GM23338 (cell line): ENCODE results near the gene TNFRSF1A. TPM values are rescaled to one million over a fixed set of nuclear protein-coding genes. Genes with fewer than 3 reads are reported as not detected.

Experiments
- ATAC-seq: fragments of 200-7000 bp; cut with Tn5 transposase; 3 replicates; pipeline ENCODE4 v1.9.1; 2020
- DNase-seq: peaks from one replicate; pipeline ENCODE4 v3.0.0-alpha.2; 2015; ENCODE audit warnings: low spot score
- H2AFZ ChIP-seq: fragments of 200-600 bp; sonication (generic); 2 replicates; pipeline ENCODE4 v1.8.0; 2016; ENCODE audit warnings: antibody characterized with exemption, mild to moderate bottlenecking, moderate library complexity
- H3F3A ChIP-seq: fragments of 200-600 bp; sonication (generic); replicated peaks from 2 replicates; pipeline ENCODE4 v1.8.0; 2017; ENCODE audit warnings: antibody characterized with exemption, mixed run types, low read depth
- H3K27ac ChIP-seq: fragments of 200-600 bp; sonication (generic); 2 replicates; pipeline ENCODE4 v1.6.1; 2016; ENCODE audit warnings: low read depth
- H3K27me3 ChIP-seq: fragments of 200-600 bp; sonication (generic); 2 replicates; pipeline ENCODE4 v1.8.0; 2016; ENCODE audit warnings: mild to moderate bottlenecking, mixed run types, moderate library complexity; ENCODE audit not compliant: insufficient read depth
- H3K36me3 ChIP-seq: fragments of 200-600 bp; sonication (generic); 2 replicates; pipeline ENCODE4 v1.8.0; 2016; ENCODE audit warnings: mild to moderate bottlenecking; ENCODE audit not compliant: insufficient read depth
- H3K4me1 ChIP-seq: fragments of 200-600 bp; sonication (generic); 2 replicates; pipeline ENCODE4 v1.8.0; 2016; ENCODE audit warnings: mild to moderate bottlenecking, moderate library complexity; ENCODE audit not compliant: insufficient read depth
- H3K4me2 ChIP-seq: fragments of 200-600 bp; sonication (generic); 2 replicates; pipeline ENCODE4 v1.7.1; 2017; ENCODE audit warnings: mixed run types
- H3K4me3 ChIP-seq: fragments of 200-600 bp; sonication (generic); 2 replicates; pipeline ENCODE4 v1.6.1; 2016; ENCODE audit warnings: mixed run types
- H3K79me2 ChIP-seq: fragments of 200-600 bp; sonication (generic); replicated peaks from 2 replicates; pipeline ENCODE4 v1.8.0; 2017; ENCODE audit warnings: mild to moderate bottlenecking; ENCODE audit not compliant: insufficient read depth
- H3K9me2 ChIP-seq: fragments of 200-600 bp; sonication (generic); 2 replicates; pipeline ENCODE4 v1.8.0; 2017; ENCODE audit not compliant: insufficient read depth
- H4K20me1 ChIP-seq: fragments of 200-600 bp; sonication (generic); replicated peaks from 2 replicates; pipeline ENCODE4 v1.8.0; 2017; ENCODE audit warnings: mild to moderate bottlenecking; ENCODE audit not compliant: insufficient read depth
- H3K27ac Mint-ChIP-seq: 2 replicates; pipeline ENCODE4 v1.8.0; 2020; ENCODE audit warnings: inconsistent platforms, mild to moderate bottlenecking, moderate library complexity, mixed read lengths
- H3K27me3 Mint-ChIP-seq: 3 replicates; pipeline ENCODE4 v1.8.0; 2022; ENCODE audit warnings: low read depth, mild to moderate bottlenecking, moderate library complexity, mixed read lengths, inconsistent platforms; ENCODE audit not compliant: insufficient read depth, poor library complexity
- H3K36me3 Mint-ChIP-seq: 3 replicates; pipeline ENCODE4 v1.8.0; 2021; ENCODE audit warnings: low read depth, mild to moderate bottlenecking, inconsistent platforms, moderate library complexity, mixed read lengths
- H3K4me1 Mint-ChIP-seq: 3 replicates; pipeline ENCODE4 v1.8.0; 2020; ENCODE audit warnings: mild to moderate bottlenecking, inconsistent platforms, mixed read lengths
- H3K4me3 Mint-ChIP-seq: 3 replicates; pipeline ENCODE4 v1.8.0; 2021; ENCODE audit warnings: moderate library complexity, mild to moderate bottlenecking, inconsistent platforms, mixed read lengths
- H3K9me3 Mint-ChIP-seq: 3 replicates; pipeline ENCODE4 v1.8.0; 2020; ENCODE audit warnings: moderate library complexity, mild to moderate bottlenecking, inconsistent platforms, mixed read lengths
- EZH2 ChIP-seq: fragments of 200-600 bp; sonication (generic); IDR thresholded peaks from one replicate; pipeline ENCODE4 v1.8.0; 2017; ENCODE audit warnings: antibody characterized with exemption, mild to moderate bottlenecking, low read depth; ENCODE audit not compliant: unreplicated experiment
- EZH2phosphoT487 ChIP-seq: fragments of 200-600 bp; sonication (generic); IDR thresholded peaks from one replicate; pipeline ENCODE4 v1.8.1; 2018; ENCODE audit warnings: antibody characterized with exemption; ENCODE audit not compliant: unreplicated experiment
- JUNB ChIP-seq: IDR thresholded peaks from one replicate; pipeline ENCODE4 v1.6.1; 2016; ENCODE audit warnings: antibody characterized with exemption; ENCODE audit not compliant: unreplicated experiment
- NANOG ChIP-seq: IDR thresholded peaks from 2 replicates; pipeline ENCODE4 v1.6.1; 2016; ENCODE audit warnings: antibody characterized with exemption, borderline replicate concordance
- POLR2AphosphoS5 ChIP-seq: IDR thresholded peaks from 2 replicates; pipeline ENCODE4 v1.6.1; 2016; ENCODE audit warnings: antibody characterized with exemption, low read depth
- STAT1 ChIP-seq: IDR thresholded peaks from one replicate; pipeline ENCODE4 v1.6.1; 2016; ENCODE audit warnings: antibody characterized with exemption; ENCODE audit not compliant: unreplicated experiment
- ZNF331 ChIP-seq: fragments of 250-450 bp; sonication (Bioruptor Pico); IDR thresholded peaks from 2 replicates; pipeline ENCODE4 v1.5.0; 2020; ENCODE audit warnings: low read depth, mild to moderate bottlenecking, moderate library complexity
- polyA plus RNA-seq: library from polyadenylated mRNA; unstranded; fragments of >200 nt; fragmentation: Nextera tagmentation; extraction: Ambion mirVana; gene quantifications from 2 replicates; pipeline ENCODE4 v1.2.1, GENCODE V29; 2016
- total RNA-seq: library from RNA; depleted of rRNA; stranded (reverse); fragments of >200 nt; shearing (Covaris generic); gene quantifications from 2 replicates; pipeline ENCODE4 v1.2.3, GENCODE V29; 2014
- TF ChIP-seq, protein P1 (sequence below): fragments of 250-450 bp; sonication (Bioruptor Pico); IDR thresholded peaks from 2 replicates; pipeline ENCODE4 v1.5.0; 2020; ENCODE audit warnings: mild to moderate bottlenecking, moderate library complexity
- TF ChIP-seq, protein P2 (sequence below), 2 experiments: fragments of 200-600 bp in 1 of 2; sonication (generic) in 1 of 2; conservative IDR thresholded peaks; 2 replicates each; pipeline versions ENCODE4 v1.5.1 to v1.6.1; 2016 to 2017; ENCODE audit warnings: antibody characterized with exemption in 2 of 2, low read depth in 2 of 2, mild to moderate bottlenecking in 2 of 2, moderate library complexity in 1 of 2
- TF ChIP-seq, protein P3 (sequence below): IDR thresholded peaks from one replicate; pipeline ENCODE4 v1.6.1; 2018; ENCODE audit warnings: antibody characterized with exemption; ENCODE audit not compliant: unreplicated experiment

Gene TNFRSF1A
- total and polyA plus RNA-seq, 2 experiments from 2014 or later = 24.3 to 43.4 TPM

DNA sequence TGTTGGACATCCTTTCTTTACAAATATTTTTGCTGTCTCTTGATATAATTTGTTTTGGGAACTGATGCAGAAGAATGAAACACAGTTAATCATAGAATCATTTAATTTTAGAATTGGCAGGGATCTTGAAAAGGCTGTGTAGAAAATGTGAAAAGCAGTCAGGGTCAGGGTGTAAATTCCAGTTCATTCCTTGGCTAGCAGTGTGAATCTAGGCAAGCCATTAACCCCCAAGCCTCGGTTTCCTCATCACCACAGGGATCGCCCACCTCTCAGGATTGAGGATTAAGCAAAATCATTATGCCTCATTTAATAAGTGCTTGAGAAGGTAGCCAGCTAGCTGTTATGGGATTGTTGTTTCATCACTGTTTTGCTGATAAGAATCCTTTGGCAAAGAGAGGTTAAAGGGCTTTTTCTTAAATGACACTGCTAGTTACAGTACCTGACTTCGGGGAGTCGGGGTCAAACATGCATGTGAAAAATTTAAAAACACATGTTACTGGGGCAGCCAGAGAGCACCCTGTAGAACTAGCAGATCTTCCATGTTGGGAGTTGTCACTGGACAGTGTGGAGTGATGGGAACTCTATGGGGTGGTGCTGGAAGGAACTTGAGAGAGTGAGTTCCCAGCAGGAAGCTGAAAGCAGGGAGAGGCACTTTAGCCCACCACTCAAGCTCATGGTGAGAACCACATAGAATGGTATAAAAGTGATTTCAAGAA lies 10.7 kb downstream of the TNFRSF1A start (continued):
- TF ChIP-seq, protein P1, sequence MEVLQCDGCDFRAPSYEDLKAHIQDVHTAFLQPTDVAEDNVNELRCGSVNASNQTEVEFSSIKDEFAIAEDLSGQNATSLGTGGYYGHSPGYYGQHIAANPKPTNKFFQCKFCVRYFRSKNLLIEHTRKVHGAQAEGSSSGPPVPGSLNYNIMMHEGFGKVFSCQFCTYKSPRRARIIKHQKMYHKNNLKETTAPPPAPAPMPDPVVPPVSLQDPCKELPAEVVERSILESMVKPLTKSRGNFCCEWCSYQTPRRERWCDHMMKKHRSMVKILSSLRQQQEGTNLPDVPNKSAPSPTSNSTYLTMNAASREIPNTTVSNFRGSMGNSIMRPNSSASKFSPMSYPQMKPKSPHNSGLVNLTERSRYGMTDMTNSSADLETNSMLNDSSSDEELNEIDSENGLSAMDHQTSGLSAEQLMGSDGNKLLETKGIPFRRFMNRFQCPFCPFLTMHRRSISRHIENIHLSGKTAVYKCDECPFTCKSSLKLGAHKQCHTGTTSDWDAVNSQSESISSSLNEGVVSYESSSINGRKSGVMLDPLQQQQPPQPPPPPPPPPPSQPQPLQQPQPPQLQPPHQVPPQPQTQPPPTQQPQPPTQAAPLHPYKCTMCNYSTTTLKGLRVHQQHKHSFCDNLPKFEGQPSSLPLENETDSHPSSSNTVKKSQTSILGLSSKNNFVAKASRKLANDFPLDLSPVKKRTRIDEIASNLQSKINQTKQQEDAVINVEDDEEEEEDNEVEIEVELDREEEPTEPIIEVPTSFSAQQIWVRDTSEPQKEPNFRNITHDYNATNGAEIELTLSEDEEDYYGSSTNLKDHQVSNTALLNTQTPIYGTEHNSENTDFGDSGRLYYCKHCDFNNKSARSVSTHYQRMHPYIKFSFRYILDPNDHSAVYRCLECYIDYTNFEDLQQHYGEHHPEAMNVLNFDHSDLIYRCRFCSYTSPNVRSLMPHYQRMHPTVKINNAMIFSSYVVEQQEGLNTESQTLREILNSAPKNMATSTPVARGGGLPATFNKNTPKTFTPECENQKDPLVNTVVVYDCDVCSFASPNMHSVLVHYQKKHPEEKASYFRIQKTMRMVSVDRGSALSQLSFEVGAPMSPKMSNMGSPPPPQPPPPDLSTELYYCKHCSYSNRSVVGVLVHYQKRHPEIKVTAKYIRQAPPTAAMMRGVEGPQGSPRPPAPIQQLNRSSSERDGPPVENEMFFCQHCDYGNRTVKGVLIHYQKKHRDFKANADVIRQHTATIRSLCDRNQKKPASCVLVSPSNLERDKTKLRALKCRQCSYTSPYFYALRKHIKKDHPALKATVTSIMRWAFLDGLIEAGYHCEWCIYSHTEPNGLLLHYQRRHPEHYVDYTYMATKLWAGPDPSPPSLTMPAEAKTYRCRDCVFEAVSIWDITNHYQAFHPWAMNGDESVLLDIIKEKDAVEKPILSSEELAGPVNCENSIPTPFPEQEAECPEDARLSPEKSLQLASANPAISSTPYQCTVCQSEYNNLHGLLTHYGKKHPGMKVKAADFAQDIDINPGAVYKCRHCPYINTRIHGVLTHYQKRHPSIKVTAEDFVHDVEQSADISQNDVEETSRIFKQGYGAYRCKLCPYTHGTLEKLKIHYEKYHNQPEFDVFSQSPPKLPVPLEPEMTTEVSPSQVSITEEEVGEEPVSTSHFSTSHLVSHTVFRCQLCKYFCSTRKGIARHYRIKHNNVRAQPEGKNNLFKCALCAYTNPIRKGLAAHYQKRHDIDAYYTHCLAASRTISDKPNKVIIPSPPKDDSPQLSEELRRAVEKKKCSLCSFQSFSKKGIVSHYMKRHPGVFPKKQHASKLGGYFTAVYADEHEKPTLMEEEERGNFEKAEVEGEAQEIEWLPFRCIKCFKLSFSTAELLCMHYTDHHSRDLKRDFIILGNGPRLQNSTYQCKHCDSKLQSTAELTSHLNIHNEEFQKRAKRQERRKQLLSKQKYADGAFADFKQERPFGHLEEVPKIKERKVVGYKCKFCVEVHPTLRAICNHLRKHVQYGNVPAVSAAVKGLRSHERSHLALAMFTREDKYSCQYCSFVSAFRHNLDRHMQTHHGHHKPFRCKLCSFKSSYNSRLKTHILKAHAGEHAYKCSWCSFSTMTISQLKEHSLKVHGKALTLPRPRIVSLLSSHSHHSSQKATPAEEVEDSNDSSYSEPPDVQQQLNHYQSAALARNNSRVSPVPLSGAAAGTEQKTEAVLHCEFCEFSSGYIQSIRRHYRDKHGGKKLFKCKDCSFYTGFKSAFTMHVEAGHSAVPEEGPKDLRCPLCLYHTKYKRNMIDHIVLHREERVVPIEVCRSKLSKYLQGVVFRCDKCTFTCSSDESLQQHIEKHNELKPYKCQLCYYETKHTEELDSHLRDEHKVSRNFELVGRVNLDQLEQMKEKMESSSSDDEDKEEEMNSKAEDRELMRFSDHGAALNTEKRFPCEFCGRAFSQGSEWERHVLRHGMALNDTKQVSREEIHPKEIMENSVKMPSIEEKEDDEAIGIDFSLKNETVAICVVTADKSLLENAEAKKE = no peak
- TF ChIP-seq, protein P2, sequence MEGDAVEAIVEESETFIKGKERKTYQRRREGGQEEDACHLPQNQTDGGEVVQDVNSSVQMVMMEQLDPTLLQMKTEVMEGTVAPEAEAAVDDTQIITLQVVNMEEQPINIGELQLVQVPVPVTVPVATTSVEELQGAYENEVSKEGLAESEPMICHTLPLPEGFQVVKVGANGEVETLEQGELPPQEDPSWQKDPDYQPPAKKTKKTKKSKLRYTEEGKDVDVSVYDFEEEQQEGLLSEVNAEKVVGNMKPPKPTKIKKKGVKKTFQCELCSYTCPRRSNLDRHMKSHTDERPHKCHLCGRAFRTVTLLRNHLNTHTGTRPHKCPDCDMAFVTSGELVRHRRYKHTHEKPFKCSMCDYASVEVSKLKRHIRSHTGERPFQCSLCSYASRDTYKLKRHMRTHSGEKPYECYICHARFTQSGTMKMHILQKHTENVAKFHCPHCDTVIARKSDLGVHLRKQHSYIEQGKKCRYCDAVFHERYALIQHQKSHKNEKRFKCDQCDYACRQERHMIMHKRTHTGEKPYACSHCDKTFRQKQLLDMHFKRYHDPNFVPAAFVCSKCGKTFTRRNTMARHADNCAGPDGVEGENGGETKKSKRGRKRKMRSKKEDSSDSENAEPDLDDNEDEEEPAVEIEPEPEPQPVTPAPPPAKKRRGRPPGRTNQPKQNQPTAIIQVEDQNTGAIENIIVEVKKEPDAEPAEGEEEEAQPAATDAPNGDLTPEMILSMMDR (conservative IDR thresholded peaks at IDR 0.05; ENCODE audit: low read depth in 2 of 2) = no peak
- no peak for TF ChIP-seq EZH2phosphoT487

DNA sequence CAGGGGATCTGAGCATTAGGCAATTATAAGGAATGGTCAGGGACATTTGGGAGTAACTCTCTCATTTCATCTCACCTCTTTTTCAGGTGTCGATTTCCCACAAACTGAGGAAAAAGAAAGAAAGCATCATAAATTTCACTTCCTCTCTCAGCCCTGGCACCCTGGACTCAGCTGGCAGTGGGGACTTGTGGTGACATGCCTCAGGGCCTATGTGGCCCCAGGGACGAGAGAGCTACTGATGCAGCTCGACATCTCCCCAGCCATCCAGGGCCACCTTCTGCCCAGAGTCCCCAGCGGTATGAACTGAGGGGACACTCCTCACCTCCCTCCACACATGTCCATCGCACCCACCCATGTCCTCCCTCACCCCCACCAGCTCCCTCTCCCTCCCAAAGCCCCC lies 11.7 kb downstream of the TNFRSF1A start:
- Mint-ChIP-seq H3K4me1 (peaks cover 54% of the 10 kb centered on the region), H3K27me3 (peaks cover 11% of the 10 kb centered on the region), H3K27ac (0 out of 2 replicates have a peak overlapping the region, but pooled peaks have one; percentile 40), H3K4me3 (no peak overlapping the region), H3K9me3 (no peaks in the 10 kb centered on the region), H3K36me3 (peaks cover 69% of the 10 kb centered on the region)
- Histone ChIP-seq H4K20me1 (no peaks in the 10 kb centered on the region), H3K79me2 (peaks cover 14% of the 10 kb centered on the region), H2AFZ (no peak overlapping the region), H3K4me2 (peak overlapping the region; percentile 83), H3K4me3 (peak overlapping the region; percentile 57; the same call in 1 of the 2 replicates), H3K27ac (0 out of 2 replicates have a peak overlapping the region, but pooled peaks have one; percentile 14), H3F3A (peaks cover 23% of the 10 kb centered on the region), H3K36me3 (peaks cover 19% of the 10 kb centered on the region; the same call in 1 of the 2 replicates), H3K27me3 (peaks cover 3% of the 10 kb centered on the region; the same call in 1 of the 2 replicates), H3K9me2 (no peaks in the 10 kb centered on the region), H3K4me1 (peaks cover 41% of the 10 kb centered on the region)
- no peak for ATAC-seq
- DNase-seq = no peak
- TF ChIP-seq, protein P2 (conservative IDR thresholded peaks at IDR 0.05; ENCODE audit: low read depth in 2 of 2) = no peak
- no peak for TF ChIP-seq POLR2AphosphoS5
- TF ChIP-seq ZNF331 (CRISPR knock-in tag) = no peak
- TF ChIP-seq EZH2phosphoT487 = no peak
- TF ChIP-seq, protein P3, sequence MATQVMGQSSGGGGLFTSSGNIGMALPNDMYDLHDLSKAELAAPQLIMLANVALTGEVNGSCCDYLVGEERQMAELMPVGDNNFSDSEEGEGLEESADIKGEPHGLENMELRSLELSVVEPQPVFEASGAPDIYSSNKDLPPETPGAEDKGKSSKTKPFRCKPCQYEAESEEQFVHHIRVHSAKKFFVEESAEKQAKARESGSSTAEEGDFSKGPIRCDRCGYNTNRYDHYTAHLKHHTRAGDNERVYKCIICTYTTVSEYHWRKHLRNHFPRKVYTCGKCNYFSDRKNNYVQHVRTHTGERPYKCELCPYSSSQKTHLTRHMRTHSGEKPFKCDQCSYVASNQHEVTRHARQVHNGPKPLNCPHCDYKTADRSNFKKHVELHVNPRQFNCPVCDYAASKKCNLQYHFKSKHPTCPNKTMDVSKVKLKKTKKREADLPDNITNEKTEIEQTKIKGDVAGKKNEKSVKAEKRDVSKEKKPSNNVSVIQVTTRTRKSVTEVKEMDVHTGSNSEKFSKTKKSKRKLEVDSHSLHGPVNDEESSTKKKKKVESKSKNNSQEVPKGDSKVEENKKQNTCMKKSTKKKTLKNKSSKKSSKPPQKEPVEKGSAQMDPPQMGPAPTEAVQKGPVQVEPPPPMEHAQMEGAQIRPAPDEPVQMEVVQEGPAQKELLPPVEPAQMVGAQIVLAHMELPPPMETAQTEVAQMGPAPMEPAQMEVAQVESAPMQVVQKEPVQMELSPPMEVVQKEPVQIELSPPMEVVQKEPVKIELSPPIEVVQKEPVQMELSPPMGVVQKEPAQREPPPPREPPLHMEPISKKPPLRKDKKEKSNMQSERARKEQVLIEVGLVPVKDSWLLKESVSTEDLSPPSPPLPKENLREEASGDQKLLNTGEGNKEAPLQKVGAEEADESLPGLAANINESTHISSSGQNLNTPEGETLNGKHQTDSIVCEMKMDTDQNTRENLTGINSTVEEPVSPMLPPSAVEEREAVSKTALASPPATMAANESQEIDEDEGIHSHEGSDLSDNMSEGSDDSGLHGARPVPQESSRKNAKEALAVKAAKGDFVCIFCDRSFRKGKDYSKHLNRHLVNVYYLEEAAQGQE = no peak
- TF ChIP-seq NANOG = no peak
- no peak for TF ChIP-seq STAT1
- TF ChIP-seq JUNB = no peak
- TF ChIP-seq EZH2 = no peak
